ENCODE results near the gene SLC19A3.
A peak's percentile ranks its signal among the peaks of the same experiment; 100 is the strongest.
"Not testable (repeated sequence)": the region's sequence is repeated elsewhere in the genome, so short reads cannot be mapped to it uniquely, and the experiment has no call there.

Gene SLC19A3

GRCh38 chr2:227717687-227718567, at the start of gene SLC19A3:
Gene SLC19A3 (minus strand): TSS chr2:227718028. CDS start chr2:227702318, 15,710 bp downstream.
- no peak for DNase-seq

DNA sequence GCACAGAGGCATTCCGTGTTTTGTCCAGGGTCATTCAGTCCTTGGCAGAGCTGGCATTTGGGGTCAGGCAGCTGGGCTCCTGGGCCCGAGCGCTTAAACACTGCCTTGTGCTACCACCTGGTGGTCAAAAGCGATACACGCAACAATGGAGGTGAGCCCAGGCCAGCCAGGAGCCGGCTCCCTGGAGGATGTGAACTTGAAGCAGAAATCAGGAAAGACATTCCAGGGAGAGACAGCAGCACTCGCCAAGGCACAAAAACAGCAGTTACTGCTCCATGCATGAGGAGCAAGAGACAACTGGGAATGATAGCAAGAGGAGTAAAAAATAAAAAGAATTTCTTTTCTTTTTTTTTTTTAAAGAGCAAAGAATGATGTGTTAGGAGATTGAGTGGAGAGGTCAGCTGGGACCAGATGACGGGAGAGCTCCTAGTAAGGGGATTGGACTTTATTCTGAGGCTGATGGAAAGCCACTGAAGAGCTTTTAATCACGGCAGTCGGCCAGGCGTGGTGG, 48.6 kb upstream of the SLC19A3 start:
- DNase-seq: peak; percentile 58

DNA sequence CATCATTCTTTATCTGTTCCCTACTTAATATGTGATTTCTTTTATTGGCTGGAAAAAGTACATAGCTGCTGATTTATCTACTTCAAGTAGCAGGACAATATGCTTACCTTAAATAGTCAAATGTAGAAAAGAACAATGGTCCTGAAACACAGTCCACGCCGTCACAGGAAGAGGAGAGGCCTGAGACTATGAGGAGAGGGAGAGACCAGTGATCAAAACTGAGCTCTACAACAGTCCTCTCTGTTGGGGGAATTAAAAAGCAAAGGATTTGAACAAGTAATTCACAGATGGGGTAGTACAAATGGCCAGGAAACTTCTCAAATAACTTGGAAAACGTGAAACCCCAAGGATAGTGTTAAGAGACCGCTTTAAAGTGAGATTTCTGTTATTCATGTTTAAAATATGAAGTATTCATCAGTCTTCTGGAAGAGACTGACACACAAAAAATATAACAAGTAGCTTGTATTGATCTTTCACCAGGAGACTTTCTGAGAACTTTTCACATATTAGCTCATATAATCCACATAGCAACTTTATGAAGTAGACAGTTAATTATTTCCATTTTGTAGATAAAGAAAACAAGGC, 48.1 kb upstream of the SLC19A3 start:
- DNase-seq: no peak

DNA sequence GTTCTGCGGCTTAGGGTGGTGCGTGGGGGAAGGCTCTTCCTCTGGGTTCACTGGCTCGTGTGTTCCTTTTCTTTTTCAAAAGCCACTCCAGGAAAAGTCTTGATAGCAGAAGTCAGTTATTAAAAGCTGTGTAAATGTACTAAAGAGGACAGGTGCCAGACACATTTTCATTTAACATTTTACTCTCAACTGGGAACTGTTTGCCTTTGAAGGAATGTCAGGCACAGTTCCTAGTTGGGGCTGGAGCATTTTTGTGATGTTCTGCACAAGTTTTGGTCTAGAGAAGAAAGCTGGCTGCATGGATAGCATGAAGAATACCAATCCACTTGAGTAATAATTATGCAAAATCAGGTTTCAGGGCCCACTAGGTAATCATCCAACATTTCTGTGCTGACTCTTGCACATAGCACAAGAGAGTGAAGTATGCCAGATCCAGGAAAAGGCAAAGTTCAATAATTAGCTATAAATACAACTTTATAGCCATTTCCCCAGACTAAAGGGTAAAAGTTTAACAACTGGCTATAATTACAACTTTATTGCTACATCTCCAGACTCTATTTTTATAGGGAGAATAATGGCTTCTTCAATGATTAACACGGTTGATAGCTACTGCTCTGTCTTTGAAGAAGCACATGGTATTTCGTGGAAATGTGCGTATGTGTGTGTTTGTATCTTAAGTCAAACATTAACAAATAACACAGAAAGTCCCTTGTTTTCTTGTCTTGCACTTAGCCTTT, 44.1 kb upstream of the SLC19A3 start:
- DNase-seq: no peak

- DNase-seq: no peak
Observed at GRCh38 chr2:227759411-227760118, 41.7 kb upstream of the SLC19A3 start.

DNA sequence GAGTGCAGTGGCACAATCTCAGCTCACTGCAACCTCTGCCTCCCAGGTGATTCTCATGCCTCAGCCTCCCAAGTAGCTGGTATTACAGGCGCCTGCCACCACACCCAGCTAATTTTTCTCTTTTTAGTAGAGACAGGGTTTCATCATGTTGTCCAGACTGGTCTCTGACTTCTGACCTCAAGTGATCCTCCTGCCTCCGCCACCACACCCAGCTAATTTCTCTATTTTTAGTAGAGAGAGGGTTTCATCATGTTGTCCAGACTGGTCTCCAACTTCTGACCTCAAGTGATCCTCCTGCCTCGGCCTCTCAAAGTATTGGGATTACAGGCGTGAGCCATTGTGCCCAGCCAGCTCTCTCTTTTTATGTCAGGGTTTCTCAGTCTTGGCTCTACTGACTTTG, 38.4 kb upstream of the SLC19A3 start:
- not testable (repeated sequence) for DNase-seq

DNA sequence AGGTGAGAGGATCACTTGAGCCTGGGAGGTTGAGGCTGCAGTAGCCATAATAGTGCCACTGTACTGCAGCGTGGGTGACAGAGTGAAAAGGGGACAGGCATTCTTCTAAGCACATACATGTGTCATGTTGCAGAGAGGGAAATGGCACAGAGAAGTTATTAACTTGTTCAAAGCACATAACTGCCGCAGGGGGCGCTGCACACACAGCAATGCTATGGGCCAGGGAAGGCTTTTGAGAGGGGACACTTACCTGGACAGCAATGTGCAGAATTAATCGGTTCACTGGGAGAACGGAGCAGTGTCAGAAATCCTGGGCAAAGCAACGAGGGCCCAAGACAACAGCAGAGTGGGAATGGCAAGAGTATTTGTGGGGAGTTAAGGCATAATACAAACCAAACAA, 30.3 kb upstream of the SLC19A3 start:
- no peak for DNase-seq

GRCh38 chr2:227745594-227745993, 27.8 kb upstream of the SLC19A3 start, which contains the start of gene SCYGR8:
Gene SCYGR8 (plus strand): TSS chr2:227745894. CDS start chr2:227745894, 0 bp downstream.
- DNase-seq: no peak

GRCh38 chr2:227740705-227741104, 22.9 kb upstream of the SLC19A3 start:
- DNase-seq: not testable (repeated sequence)

DNA sequence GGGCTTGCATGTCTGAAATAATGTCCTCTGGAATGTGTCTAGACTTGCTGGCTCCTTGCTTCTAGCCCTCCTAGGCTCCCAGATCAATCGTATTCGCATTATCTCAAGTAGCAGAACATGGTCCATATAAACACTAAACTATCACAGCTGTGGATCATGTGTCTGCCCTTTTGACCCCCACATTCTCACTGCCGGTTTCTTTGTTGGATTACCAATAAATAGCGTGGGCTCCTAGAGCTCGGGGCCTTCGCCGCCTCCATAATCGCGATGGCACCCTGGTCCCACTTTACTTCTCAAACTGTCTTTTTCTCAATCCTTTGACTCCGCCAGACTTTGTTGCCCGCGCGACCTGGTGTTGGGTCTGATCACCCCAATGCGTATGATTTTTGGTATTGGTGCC, 21.5 kb upstream of the SLC19A3 start:
- DNase-seq: no peak

GRCh38 chr2:227728035-227728434, 10.2 kb upstream of the SLC19A3 start, which contains the start of gene SCYGR7:
Gene SCYGR7 (plus strand): TSS chr2:227728335. CDS start chr2:227728335, 0 bp downstream.
- no peak for DNase-seq

- DNase-seq: no peak
Observed at GRCh38 chr2:227724394-227725039, 6.7 kb upstream of the SLC19A3 start, which contains the start of gene SCYGR6. Gene SCYGR6 (minus strand): TSS chr2:227724757. CDS start chr2:227724757, 0 bp downstream.

- DNase-seq: not testable (repeated sequence)
Observed at GRCh38 chr2:227722821-227723220, 5.0 kb upstream of the SLC19A3 start.

GRCh38 chr2:227720680-227721079, 2.9 kb upstream of the SLC19A3 start:
- no peak for DNase-seq

GRCh38 chr2:227719641-227720040, 1.8 kb upstream of the SLC19A3 start:
- DNase-seq: no peak

DNA sequence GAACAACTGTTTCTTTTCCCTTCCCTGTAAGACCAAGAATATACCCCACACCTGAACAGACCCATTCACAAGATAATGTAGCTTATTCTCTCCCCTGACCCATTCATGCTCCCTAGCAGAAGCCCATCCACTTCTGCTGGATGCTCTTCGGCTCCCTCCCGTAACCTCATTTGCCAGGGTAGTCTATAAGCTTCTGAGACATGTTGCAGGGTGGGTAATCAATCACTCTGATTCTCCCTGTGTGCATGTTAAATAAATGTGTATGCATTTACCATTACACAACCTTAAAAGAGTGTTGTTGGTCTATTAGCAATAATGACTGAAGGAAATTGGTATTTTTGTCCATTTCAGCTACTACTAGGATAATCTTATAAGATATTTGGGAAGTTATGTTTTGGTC, 1.3 kb downstream of the SLC19A3 start:
- no peak for DNase-seq

- no peak for DNase-seq
Observed at GRCh38 chr2:227713291-227713690, 4.5 kb downstream of the SLC19A3 start.

DNA sequence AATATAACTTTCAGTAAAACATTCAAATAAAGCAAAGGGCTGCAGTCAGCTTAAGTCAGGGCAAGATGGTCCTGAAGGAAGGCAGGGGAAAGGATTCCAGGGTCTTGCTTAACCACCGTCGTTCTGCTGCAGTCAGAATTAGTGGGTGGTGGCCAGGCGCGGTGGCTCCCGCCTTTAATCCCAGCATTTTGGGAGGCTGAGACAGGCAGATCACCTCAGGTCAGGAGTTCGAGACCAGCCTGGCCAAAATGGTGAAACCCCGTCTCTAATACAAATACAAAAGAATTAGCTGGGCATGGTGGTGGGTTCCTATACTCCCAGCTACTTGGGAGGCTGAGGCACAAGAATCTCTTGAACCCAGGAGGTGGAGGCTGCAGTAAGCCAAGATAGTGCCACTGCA, 6.8 kb downstream of the SLC19A3 start:
- no peak for DNase-seq

DNA sequence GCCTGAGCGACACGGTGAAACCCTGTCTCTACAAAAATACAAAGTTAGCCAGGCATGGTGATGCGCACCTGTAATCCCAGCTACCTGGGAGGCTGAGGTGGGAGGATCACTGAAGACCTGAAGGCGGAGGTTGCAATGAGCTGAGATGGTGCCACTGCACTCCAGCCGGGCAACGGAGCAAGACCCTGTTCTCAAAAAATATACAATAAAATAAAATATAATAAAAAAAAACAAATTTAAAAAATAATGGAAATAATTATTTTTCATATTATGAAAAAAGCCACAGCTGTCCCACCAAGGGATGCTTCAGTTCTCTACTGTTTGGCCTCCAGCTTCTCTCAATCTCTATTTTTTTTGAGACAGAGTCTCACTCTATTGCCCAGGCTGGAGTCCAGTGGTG, 10.4 kb downstream of the SLC19A3 start:
- no peak for DNase-seq

DNA sequence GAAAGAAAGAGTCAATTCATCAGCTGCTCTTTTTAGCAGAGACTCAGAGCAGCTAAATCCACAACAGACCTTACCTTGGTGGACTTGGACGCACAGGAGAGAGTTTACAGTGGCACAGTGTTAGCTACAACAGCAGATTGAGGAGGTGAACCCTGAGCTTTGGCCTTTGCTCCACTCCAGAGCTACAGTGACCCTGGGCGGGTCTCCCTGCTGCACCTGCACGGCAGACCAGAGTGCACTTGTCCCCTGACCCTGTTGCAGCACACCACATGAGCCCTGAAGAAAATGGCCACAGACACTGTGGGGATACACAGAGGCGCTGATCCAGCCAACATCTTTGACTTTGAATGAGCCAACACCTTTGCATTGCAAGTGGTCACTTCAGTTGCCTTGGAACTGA, 11.0 kb downstream of the SLC19A3 start:
- DNase-seq: no peak

DNA sequence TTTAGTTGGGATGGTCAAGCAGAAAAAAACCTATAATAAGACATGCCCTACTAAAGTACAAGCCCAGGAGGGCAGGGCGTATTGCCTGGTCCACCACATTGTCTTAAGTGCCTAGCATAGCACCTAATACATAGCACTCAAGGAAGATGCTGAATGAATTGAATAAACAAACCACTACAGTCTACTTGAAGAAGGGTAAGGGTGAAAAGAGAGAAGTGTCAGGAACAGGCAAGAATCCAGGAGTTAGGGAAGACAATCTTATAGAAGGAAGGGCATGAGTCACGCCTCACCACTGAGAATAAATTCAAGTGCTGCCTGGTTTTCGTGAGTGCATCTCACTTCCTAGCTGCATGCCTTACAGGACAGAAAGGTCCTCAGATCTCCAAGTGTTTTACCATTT, 13.9 kb downstream of the SLC19A3 start:
- no peak for DNase-seq

- DNase-seq: no peak
Observed at GRCh38 chr2:227703280-227703732, 14.5 kb downstream of the SLC19A3 start.

All from stimulated activated CD4-positive, alpha-beta T cell treated with anti-CD3 and anti-CD28 coated beads, Interleukin-4, amount 100 ng/mL, for 1 hour (primary cell).